GM19035 (cell line): ENCODE measurements around the gene LRRN2.

ENCODE experiments used
- ATAC-seq: cut with Tn5 transposase; IDR thresholded peaks from one replicate; pipeline ENCODE4 v1.9.1; 2021; ENCODE audit not compliant: unreplicated experiment

The LRRN2 gene

GRCh38 chr1:204664384-204664651 is 21.2 kb downstream of the LRRN2 start:
- ATAC-seq: no peak

- no peak for ATAC-seq
Observed at GRCh38 chr1:204663644-204664383, 21.7 kb downstream of the LRRN2 start.

GRCh38 chr1:204662530-204662929 is 23.0 kb downstream of the LRRN2 start:
- no peak for ATAC-seq

- no peak for ATAC-seq
Observed at GRCh38 chr1:204660509-204660908, 25.0 kb downstream of the LRRN2 start.

GRCh38 chr1:204659056-204659455 is 26.5 kb downstream of the LRRN2 start:
- no peak for ATAC-seq

- no peak for ATAC-seq
Observed at GRCh38 chr1:204658295-204658694, 27.2 kb downstream of the LRRN2 start.

- ATAC-seq: no peak
Observed at GRCh38 chr1:204653590-204654340, 31.8 kb downstream of the LRRN2 start.

- ATAC-seq: no peak
Observed at GRCh38 chr1:204652497-204652896, 33.0 kb downstream of the LRRN2 start.

GRCh38 chr1:204651843-204652421 is 33.6 kb downstream of the LRRN2 start:
- ATAC-seq: no peak

- no peak for ATAC-seq
Observed at GRCh38 chr1:204650911-204651570, 34.5 kb downstream of the LRRN2 start.

GRCh38 chr1:204649721-204650521 is 35.6 kb downstream of the LRRN2 start:
- ATAC-seq: no peak

GRCh38 chr1:204648576-204648975 is 37.0 kb downstream of the LRRN2 start:
- no peak for ATAC-seq

- ATAC-seq: no peak
Observed at GRCh38 chr1:204647805-204648153, 37.8 kb downstream of the LRRN2 start.

GRCh38 chr1:204647114-204647804 is 38.3 kb downstream of the LRRN2 start:
- ATAC-seq: no peak

GRCh38 chr1:204645666-204646065 is 39.9 kb downstream of the LRRN2 start:
- ATAC-seq: no peak

GRCh38 chr1:204645251-204645650 is 40.3 kb downstream of the LRRN2 start:
- no peak for ATAC-seq

- ATAC-seq: no peak
Observed at GRCh38 chr1:204643503-204643902, 42.0 kb downstream of the LRRN2 start.

- no peak for ATAC-seq
Observed at GRCh38 chr1:204641936-204642335, 43.6 kb downstream of the LRRN2 start.

- no peak for ATAC-seq
Observed at GRCh38 chr1:204641455-204641854, 44.1 kb downstream of the LRRN2 start.

GRCh38 chr1:204640578-204640977 is 45.0 kb downstream of the LRRN2 start:
- no peak for ATAC-seq
